IMR-90 (cell line): ENCODE results near the gene ARRB1. TPM values are rescaled to one million over a fixed set of nuclear protein-coding genes. Genes with fewer than 3 reads are reported as not detected.
"Not testable (repeated sequence)": the region's sequence is repeated elsewhere in the genome, so short reads cannot be mapped to it uniquely, and the experiment has no call there.

Source experiments
- ATAC-seq: fragments of 200-7000 bp; cut with Tn5 transposase; 2 replicates; pipeline ENCODE4 v1.9.1; 2020; ENCODE audit warnings: low read depth, mild to moderate bottlenecking, moderate library complexity
- BruUV-seq: library from RNA; stranded (reverse); fragments of 400-500 nt; replicated peaks from 2 replicates; lab custom pipeline; 2021; lab: Mats Ljungman, UMichigan
- CTCF ChIA-PET: fragments of 300-600 bp; formaldehyde crosslinking; extraction: SDS; loops from one replicate; lab custom pipeline; 2021; ENCODE audit warnings: antibody characterized with exemption; lab: Yijun Ruan, JAX
- POLR2A ChIA-PET: fragments of 300-600 bp; sonication (Branson Sonifier 250); formaldehyde crosslinking; loops from one replicate; lab custom pipeline; 2022; ENCODE audit warnings: antibody characterized with exemption; ENCODE audit not compliant: unreplicated experiment; lab: Charles Lee
- DNase-seq: peaks from one replicate; pipeline ENCODE4 v3.0.0; 2013
- H2AFZ ChIP-seq: replicated peaks from 2 replicates; pipeline ENCODE3; 2013; ENCODE audit warnings: low read length, mild to moderate bottlenecking; ENCODE audit not compliant: poor library complexity
- H2AK5ac ChIP-seq: 2 replicates; pipeline ENCODE4 v1.6.1; 2013; ENCODE audit warnings: low read depth, low read length, inconsistent platforms
- H2AK9ac ChIP-seq: replicated peaks from 2 replicates; pipeline ENCODE3; 2013; ENCODE audit warnings: mild to moderate bottlenecking, low read depth, low read length, moderate library complexity; ENCODE audit not compliant: poor library complexity
- H2BK120ac ChIP-seq: 2 replicates; pipeline ENCODE4 v1.6.1; 2013; ENCODE audit warnings: low read depth, low read length, inconsistent platforms
- H2BK15ac ChIP-seq: 3 replicates; pipeline ENCODE4 v1.6.1; 2013; ENCODE audit warnings: low read depth, low read length, inconsistent platforms
- H2BK20ac ChIP-seq: 2 replicates; pipeline ENCODE4 v1.6.1; 2013; ENCODE audit warnings: low read depth, mild to moderate bottlenecking, inconsistent platforms, low read length, moderate library complexity
- H2BK5ac ChIP-seq: 2 replicates; pipeline ENCODE4 v1.6.1; 2013; ENCODE audit warnings: mild to moderate bottlenecking, low read depth, low read length, inconsistent platforms; ENCODE audit not compliant: poor library complexity, severe bottlenecking
- H3K14ac ChIP-seq: replicated peaks from 2 replicates; pipeline ENCODE4 v1.6.1; 2013; ENCODE audit warnings: low read depth, low read length, inconsistent platforms
- H3K18ac ChIP-seq: 2 replicates; pipeline ENCODE4 v1.6.1; 2013; ENCODE audit warnings: low read depth, low read length, control low read depth
- H3K23ac ChIP-seq: 2 replicates; pipeline ENCODE4 v1.6.1; 2013; ENCODE audit warnings: low read depth, low read length, inconsistent platforms
- H3K27ac ChIP-seq: 2 replicates; pipeline ENCODE4 v1.5.1; 2013; ENCODE audit warnings: mild to moderate bottlenecking, control low read depth, low read length; ENCODE audit not compliant: insufficient read depth
- H3K27me3 ChIP-seq: 2 replicates; pipeline ENCODE4 v1.6.1; 2013; ENCODE audit warnings: low read length; ENCODE audit not compliant: control insufficient read depth, insufficient read depth
- H3K36me3 ChIP-seq: 2 replicates; pipeline ENCODE4 v1.6.1; 2013; ENCODE audit warnings: low read length, mixed read lengths; ENCODE audit not compliant: control insufficient read depth, insufficient read depth
- H3K4ac ChIP-seq: 2 replicates; pipeline ENCODE4 v1.6.1; 2013; ENCODE audit warnings: low read depth, low read length, inconsistent platforms
- H3K4me1 ChIP-seq: 2 replicates; pipeline ENCODE4 v1.6.1; 2013; ENCODE audit warnings: low read length, mixed read lengths; ENCODE audit not compliant: control insufficient read depth, insufficient read depth
- H3K4me2 ChIP-seq: 2 replicates; pipeline ENCODE4 v1.6.1; 2013; ENCODE audit warnings: low read depth, mild to moderate bottlenecking, control low read depth, low read length, moderate library complexity
- H3K4me3 ChIP-seq: 2 replicates; pipeline ENCODE4 v1.5.1; 2013; ENCODE audit warnings: low read depth, mild to moderate bottlenecking, control low read depth, low read length, moderate library complexity; ENCODE audit not compliant: insufficient read depth
- H3K56ac ChIP-seq: 2 replicates; pipeline ENCODE4 v1.6.1; 2013; ENCODE audit warnings: low read length, inconsistent platforms; ENCODE audit not compliant: insufficient read depth; ENCODE audit errors: extremely low read depth
- H3K79me1 ChIP-seq, 2 experiments: 2 replicates each; pipeline ENCODE4 v1.6.1; 2013; ENCODE audit warnings: low read length in 2 of 2, inconsistent platforms in 1 of 2, low read depth in 1 of 2
- H3K9ac ChIP-seq: 2 replicates; pipeline ENCODE4 v1.6.1; 2013; ENCODE audit warnings: low read depth, low read length, control low read depth
- H3K9me1 ChIP-seq: 2 replicates; pipeline ENCODE4 v1.6.1; 2013; ENCODE audit warnings: low read length, inconsistent platforms; ENCODE audit not compliant: insufficient read depth
- H3K9me3 ChIP-seq: 2 replicates; pipeline ENCODE4 v1.6.1; 2013; ENCODE audit warnings: low read length; ENCODE audit not compliant: control insufficient read depth, insufficient read depth
- H4K20me1 ChIP-seq: 2 replicates; pipeline ENCODE4 v1.6.1; 2013; ENCODE audit warnings: low read length, inconsistent platforms; ENCODE audit not compliant: insufficient read depth
- H4K5ac ChIP-seq: 2 replicates; pipeline ENCODE4 v1.6.1; 2013; ENCODE audit warnings: mild to moderate bottlenecking, low read depth, low read length, control low read depth
- H4K8ac ChIP-seq, 2 experiments: 2 replicates each; pipeline ENCODE4 v1.6.1; 2013; ENCODE audit warnings: low read depth in 2 of 2, low read length in 2 of 2, control low read depth in 1 of 2, inconsistent platforms in 1 of 2
- H4K91ac ChIP-seq: 2 replicates; pipeline ENCODE4 v1.6.1; 2013; ENCODE audit warnings: low read depth, low read length, inconsistent platforms; ENCODE audit not compliant: insufficient read depth
- ELK1 ChIP-seq: fragments of 150-350 bp; IDR thresholded peaks from 2 replicates; pipeline ENCODE4 v1.6.1; 2016; ENCODE audit warnings: low read depth, mild to moderate bottlenecking, low read length, moderate library complexity, borderline replicate concordance
- NFE2L2 ChIP-seq: fragments of 150-350 bp; IDR thresholded peaks from 2 replicates; pipeline ENCODE4 v1.6.1; 2016; ENCODE audit warnings: low read depth, mild to moderate bottlenecking, low read length
- POLR2A ChIP-seq: IDR thresholded peaks from 2 replicates; pipeline ENCODE4 v1.6.1; 2012; ENCODE audit warnings: mild to moderate bottlenecking, low read depth, low read length
- RFX5 ChIP-seq: IDR thresholded peaks from 2 replicates; pipeline ENCODE4 v1.8.0; 2012; ENCODE audit warnings: low read depth, mild to moderate bottlenecking, low read length, moderate library complexity
- SMC3 ChIP-seq: fragments of 150-350 bp; IDR thresholded peaks from 2 replicates; pipeline ENCODE4 v1.6.1; 2016; ENCODE audit warnings: low read depth, mild to moderate bottlenecking, antibody characterized with exemption, low read length, moderate library complexity
- WGBS, 2 experiments: methylation state at CpG; one replicate each; pipeline versions ENCODE4 v1.1.5 to v1.1.7; 2013; ENCODE audit warnings: missing lambda C conversion rate in 2 of 2; ENCODE audit not compliant: insufficient read length in 1 of 2; ENCODE audit errors: extremely low coverage in 2 of 2; 5-methylcytosine and 5-hydroxymethylcytosine counted together
- dilution Hi-C: fragments of 300-500 bp; cut with HindIII; formaldehyde crosslinking; loops from one replicate; pipeline ENCODE4 v1.14.3; 2018; ENCODE audit warnings: low sequenced_read_pairs; ENCODE audit not compliant: unreplicated experiment
- in situ Hi-C: fragments of 300-500 bp; cut with MboI; formaldehyde crosslinking; loops from 3 replicates; pipeline ENCODE4 v1.14.3; 2019; ENCODE audit warnings: low sequenced_read_pairs, inconsistent platforms, mixed read lengths
- intact Hi-C: fragments of 100-400 bp; cut with micrococcal nuclease; formaldehyde crosslinking; loops from 2 replicates; pipeline ENCODE4 v1.10.0; 2022
- polyA plus RNA-seq, 3 experiments: library from polyadenylated mRNA; depleted of rRNA; stranded (reverse); fragments of >200 nt; gene quantifications; 2 replicates each; pipeline ENCODE4 v1.2.3, GENCODE V29; 2012; ENCODE audit warnings: low replicate concordance in 1 of 3
- total RNA-seq: library from RNA; depleted of rRNA; stranded (reverse); fragments of >200 nt; gene quantifications from 2 replicates; pipeline ENCODE4 v1.2.3, GENCODE V29; 2012

The ARRB1 gene
- total and polyA plus RNA-seq, 2 of the 4 experiments (the other 2 are of a cell fraction): 11.0 to 17.4 TPM

- ATAC-seq: no peak
- H3K9me3 ChIP-seq: peaks cover 12% of the 10 kb centered on the region
- ChIA-PET CTCF (interaction anchor here (0.7 kb wide), 1 partner anchor 90 kb away, joined by 4 read pairs; no protein-coding TSS in a partner anchor), POLR2A (no interaction called here)
- no peak overlapping the region for H2BK120ac ChIP-seq
- H3K4me1 ChIP-seq: peaks cover 10% of the 10 kb centered on the region
- no CpG with 5 or more reads among the region's 6 CpGs for WGBS, 2 experiments
- no peak overlapping the region for H2BK20ac ChIP-seq
- H3K4me3 ChIP-seq: no peak overlapping the region
- intact Hi-C loops: no loop called here
- no peak overlapping the region for H3K56ac ChIP-seq
- peaks cover 10% of the 10 kb centered on the region for H3K27me3 ChIP-seq
- H3K27ac ChIP-seq: no peak overlapping the region
- no peak overlapping the region for H3K4ac ChIP-seq
- no peaks in the 10 kb centered on the region for H3K9me1 ChIP-seq
- no peaks in the 10 kb centered on the region for H4K20me1 ChIP-seq
- no peak overlapping the region for H2AK9ac ChIP-seq
- no peak overlapping the region for H2BK5ac ChIP-seq
- H3K23ac ChIP-seq: no peak overlapping the region
- no peaks in the 10 kb centered on the region for H3K79me1 ChIP-seq
- H2AFZ ChIP-seq: no peak overlapping the region
- DNase-seq: no peak
- H3K9ac ChIP-seq: no peak overlapping the region
- TF ChIP-seq NFE2L2 (no peak), RFX5 (no peak), ELK1 (no peak), SMC3 (no peak), POLR2A (no peak)
- H3K14ac ChIP-seq: no peak overlapping the region
- no peak overlapping the region for H4K91ac ChIP-seq
- H4K5ac ChIP-seq: no peak overlapping the region
- no peak overlapping the region for H2BK15ac ChIP-seq
- H4K8ac ChIP-seq: no peak overlapping the region
- no peak overlapping the region for H3K18ac ChIP-seq
- no peak overlapping the region for H3K4me2 ChIP-seq
- H2AK5ac ChIP-seq: no peak overlapping the region
- in situ Hi-C loops: no loop called here
- no peaks in the 10 kb centered on the region for H3K36me3 ChIP-seq
- dilution Hi-C loops: no loop called here
- BruUV-seq: no TSS peak
Measured at GRCh38 chr11:75369560-75370255, 18.2 kb upstream of the ARRB1 start.

- H3K79me1 ChIP-seq, H2AFZ ChIP-seq, H2AK5ac ChIP-seq, H2BK5ac ChIP-seq, H3K23ac ChIP-seq, H3K27ac ChIP-seq, H3K56ac ChIP-seq, H3K4me1 ChIP-seq, H2BK20ac ChIP-seq, H3K18ac ChIP-seq, H4K20me1 ChIP-seq, H2BK120ac ChIP-seq, H4K91ac ChIP-seq, DNase-seq, H3K4me2 ChIP-seq, intact Hi-C loops, H2AK9ac ChIP-seq, in situ Hi-C loops, H3K4me3 ChIP-seq, dilution Hi-C loops, H3K4ac ChIP-seq, H3K36me3 ChIP-seq, H3K9me1 ChIP-seq, POLR2A ChIA-PET, ATAC-seq, H3K9ac ChIP-seq, H2BK15ac ChIP-seq, BruUV-seq, CTCF ChIA-PET, H4K8ac ChIP-seq, H3K14ac ChIP-seq, H4K5ac ChIP-seq: not testable (repeated sequence)
- WGBS, 2 experiments: no CpG with 5 or more reads among the region's 5 CpGs
- H3K27me3 ChIP-seq: peaks cover 18% of the 10 kb centered on the region
- H3K9me3 ChIP-seq: peaks cover 12% of the 10 kb centered on the region
Measured at GRCh38 chr11:75366826-75367225, 15.4 kb upstream of the ARRB1 start.
